ENCODE results near the gene COL15A1.

COL15A1 gene

DNA sequence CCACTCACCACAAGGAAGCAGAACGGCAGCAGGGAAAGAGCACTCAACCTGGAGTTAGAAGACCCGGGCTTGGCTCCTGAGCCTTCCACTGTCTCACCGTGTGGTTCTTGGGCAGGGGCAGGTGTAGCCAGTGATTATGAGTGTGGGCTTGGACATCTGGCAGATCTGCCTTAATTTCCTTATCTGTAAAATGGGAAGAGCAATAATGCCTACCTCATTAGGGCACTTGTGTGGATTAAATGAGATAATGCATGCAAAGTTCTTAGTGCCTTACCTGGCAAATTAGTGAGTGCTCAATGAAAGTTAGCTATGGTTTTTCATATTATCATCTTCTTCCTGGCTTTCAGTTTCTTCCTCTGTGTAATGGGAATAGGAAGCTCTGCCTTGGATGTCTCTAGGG, 28.1 kb upstream of the COL15A1 start:
- DNase-seq (ENCODE audit: insufficient read length, low spot score) (no peak), FAIRE-seq (no peak)

DNA sequence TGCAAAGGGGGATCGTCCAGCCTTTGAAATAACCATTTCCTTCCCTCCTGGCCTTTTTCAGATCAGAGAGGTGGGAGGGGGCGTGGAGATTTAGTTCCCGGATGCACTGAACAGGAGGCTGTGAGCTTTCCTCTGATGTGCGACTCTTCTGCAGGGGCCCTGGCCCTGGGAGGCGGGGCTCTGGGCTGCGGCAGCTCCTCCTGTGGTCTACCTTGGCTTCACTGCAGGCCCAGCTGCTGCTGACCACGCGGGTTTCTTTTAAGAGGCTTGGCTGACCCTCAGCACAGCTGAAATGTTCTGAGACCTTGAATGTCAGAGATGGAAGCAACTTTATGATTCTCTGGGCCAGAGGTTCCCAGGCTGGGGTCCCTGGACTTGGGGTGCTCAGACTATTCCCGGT, 27.0 kb upstream of the COL15A1 start:
- no peak for FAIRE-seq
- DNase-seq (ENCODE audit: insufficient read length, low spot score) = no peak

DNA sequence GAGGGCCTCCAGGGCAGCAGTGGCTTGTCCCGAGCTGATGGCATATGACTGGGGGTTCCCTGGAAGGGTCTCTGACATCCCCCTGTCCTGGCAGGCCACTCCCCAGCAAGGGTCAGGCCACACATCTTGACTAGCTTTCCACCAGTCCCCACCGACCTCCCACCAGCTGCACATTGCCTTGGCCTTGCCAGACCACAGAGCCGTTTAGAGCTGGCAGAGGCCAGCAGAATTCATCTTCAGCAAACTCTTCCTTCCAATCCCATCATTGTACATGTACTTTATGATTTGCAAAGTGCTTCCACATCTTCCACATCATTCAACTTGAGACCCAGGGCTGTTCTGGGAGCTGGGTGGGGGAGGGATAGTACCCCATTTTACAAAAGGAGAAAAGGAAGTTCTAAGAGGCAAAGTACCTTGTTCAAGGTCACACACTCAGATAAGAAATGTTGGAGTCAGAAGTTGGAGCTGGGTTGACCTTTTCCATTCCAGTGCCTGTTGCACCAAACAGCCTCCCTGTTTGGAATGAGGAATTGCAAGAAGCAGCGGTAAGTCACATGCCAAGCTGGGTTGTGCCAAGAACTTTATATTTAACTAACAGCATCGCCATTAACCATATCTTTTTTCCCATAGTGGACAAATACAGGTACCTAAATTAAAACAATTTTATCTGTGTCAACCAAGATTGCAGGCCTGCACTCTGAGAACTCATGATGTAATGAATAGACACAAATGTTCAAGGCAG, 25.8 kb upstream of the COL15A1 start:
- DNase-seq (ENCODE audit: insufficient read length, low spot score) = no peak
- no peak for FAIRE-seq

DNA sequence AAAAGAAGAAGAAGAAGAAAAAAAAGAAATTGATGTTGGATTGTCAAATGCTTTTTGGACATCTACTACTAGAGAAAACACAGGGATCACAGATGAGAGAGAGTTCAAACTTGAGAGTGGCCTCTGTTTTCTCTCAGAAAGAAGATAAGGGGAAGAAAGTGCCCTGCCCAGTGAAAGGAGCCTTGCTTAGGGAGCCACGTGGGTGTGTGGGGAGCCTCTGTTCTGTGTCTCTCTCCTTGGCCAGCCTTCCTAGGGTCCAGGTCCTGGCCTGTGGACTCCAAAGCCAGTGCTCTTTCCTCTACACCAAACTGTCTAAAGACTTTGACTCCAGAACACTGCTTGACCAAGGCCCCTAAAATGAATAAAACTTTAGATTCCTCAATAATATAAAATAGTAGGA, 22.0 kb upstream of the COL15A1 start:
- FAIRE-seq = no peak
- no peak for DNase-seq (ENCODE audit: insufficient read length, low spot score)

DNA sequence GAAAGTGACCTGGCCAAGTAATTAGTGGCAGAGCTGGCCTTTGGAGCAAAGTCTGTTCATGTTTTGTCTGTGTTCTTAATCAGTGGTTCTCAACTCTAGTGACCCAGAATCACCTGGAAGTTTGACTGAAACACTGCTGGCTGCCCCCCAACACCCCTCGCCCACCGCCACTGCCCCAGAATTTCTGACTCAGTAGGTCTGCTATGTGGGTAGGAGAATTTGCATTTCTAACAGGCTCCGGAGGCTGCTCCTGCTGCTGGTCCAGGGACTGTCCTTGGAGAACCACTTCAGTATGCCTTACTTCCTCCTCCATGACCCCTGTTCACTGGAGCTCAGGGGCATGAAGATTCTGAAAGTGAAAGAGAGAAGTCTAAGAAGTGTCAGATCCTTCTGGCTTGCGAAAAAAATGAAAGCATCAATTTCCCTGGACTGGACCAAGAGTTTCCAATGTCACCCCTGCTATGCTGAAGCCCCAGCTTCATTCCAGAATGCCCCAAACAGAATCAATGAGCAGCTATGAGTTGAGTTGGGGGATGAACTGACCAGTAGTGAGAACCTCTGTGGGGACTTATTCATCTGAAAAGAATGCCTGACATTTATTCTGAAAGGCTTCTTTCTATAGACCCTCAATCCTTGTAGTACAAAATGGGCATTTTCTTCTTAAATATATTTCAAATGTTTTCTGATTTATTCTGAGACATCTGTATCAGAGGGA, 20.8 kb upstream of the COL15A1 start:
- DNase-seq (ENCODE audit: insufficient read length, low spot score) (no peak), FAIRE-seq (no peak)

DNA sequence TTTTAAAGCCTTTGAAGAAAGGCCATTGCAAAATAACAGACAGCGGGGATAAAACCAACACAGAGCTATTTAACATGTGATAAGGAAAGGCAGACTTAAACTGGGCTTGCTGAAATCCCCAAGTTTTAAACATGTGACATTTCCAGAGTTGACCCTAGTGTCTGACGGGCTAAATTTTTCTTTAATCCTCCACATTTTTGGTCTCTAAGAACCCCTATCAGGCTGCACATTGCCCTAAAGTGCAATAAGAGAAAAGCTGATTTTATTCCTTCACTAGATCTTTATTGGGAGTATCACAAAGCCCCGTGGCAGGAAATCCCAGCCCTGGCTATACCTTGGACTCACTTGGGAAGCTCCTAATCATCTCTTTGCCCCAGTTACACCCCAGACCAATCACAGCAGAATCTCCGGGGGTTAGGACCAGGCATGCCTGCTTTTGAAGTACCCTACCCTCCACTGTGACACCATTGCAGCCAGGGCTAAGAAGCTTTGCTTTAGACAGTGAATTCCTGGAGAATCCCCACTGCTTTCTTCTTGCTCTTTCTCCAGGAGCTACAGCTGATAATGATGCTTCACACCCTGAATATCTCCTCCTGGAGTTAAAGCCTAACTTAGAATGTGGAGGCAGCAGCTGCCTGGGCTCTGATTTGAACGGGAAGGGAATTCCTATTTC, 20.1 kb upstream of the COL15A1 start:
- no peak for FAIRE-seq

DNA sequence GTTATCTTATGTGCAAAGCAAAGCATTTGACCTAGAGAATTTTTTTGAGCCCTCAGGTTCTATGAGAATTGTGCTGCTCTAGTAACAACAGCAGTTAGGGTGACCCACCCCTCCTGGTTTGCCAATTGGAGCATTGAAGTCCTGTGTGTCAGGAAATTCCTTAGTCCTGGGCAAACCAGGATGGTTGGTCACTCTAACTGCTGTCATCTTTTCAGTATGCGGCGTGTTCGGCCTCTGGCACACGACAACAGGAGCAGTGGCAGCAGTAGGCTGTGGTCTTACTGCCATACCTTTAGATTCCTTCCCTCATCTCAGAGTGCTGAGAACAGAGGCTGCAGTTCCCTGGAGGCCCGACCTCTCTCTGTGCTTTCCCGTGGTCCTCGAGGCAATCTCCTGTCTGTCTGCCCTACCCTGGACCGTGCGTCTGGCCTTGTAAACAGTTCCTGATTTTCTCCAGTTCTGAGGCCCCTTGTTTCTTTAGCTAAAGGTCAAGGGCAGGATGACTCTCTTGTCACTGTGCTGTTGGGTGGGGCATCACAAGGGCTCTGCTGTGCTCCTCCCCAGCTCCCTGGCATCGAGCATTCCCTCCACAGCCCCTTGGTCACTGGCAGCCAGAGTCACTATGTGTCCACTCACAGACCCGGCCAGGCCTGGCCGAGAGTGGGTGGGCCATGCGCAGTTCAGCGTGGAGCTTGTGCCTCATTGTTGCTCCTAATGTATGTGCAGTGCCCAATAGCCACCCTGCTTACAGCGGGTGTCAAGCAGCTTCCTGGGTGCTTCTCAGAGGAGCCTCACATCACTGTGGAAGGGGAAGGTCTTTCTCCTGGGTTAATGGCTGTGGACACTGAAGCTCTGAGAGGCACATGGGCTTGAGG, 18.5 kb upstream of the COL15A1 start:
- FAIRE-seq (no peak), DNase-seq (ENCODE audit: insufficient read length, low spot score) (no peak)

More for the DNA sequence above, 20.1 kb upstream of the COL15A1 start:
- DNase-seq (ENCODE audit: insufficient read length, low spot score) = no peak

DNA sequence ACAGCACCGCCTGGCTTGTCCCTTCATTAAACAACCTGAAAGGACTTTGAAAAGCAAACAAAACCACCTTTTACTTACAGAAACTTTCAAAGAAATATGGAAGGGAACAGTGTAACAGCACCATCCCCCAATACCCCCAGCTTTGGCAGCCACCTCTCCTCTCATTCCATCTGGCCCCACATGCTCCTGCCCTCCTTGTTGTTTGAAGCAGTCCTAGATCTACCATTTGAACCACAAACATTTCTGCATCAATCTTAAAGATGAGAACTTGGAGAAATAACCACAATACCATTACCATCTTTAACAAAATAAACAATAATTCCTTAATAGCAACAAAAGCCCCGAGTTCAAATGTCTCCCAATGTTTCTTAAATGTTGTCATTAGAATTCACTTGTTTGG, 17.8 kb upstream of the COL15A1 start:
- DNase-seq (ENCODE audit: insufficient read length, low spot score) (no peak), FAIRE-seq (no peak)

DNA sequence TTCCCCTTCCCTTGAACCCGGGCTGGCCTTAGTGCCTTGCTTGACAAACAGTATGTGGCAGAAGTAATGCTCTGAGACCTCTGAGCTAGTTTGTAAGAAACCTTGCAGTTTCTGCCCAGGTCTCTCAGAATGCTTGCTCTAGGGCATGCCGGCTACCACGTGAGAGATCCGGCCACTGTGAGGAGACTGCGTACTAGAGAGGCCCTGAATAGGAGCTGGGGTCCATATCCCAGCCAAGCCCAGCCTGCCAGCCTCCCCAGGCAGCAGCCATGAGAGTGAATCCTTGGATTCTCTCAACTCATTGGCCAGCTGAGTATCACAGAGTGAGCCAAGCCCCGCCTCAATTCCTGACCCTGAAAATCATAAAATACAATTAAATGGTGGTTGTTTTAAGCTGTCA, 16.0 kb upstream of the COL15A1 start:
- no peak for FAIRE-seq
- DNase-seq (ENCODE audit: insufficient read length, low spot score) = no peak

DNA sequence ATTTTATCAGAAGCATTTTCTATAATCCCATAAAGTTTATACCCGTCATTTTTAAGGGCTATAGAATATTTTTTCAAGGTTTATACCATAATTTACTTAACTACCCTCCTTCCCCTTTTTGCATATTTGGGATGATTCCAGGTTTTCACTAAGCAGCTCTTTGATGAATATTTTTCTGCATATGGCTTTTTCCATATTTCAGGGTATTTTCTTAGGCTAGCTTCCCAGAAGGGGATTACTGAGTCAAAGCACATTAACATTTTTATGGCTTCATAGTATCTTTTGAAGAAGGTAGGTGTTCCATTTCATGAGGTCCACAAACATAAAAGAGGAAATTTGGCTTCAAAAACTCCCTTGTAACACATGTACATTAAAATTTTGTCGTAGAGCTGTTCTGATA, 14.6 kb upstream of the COL15A1 start:
- FAIRE-seq = no peak
- no peak for DNase-seq (ENCODE audit: insufficient read length, low spot score)

DNA sequence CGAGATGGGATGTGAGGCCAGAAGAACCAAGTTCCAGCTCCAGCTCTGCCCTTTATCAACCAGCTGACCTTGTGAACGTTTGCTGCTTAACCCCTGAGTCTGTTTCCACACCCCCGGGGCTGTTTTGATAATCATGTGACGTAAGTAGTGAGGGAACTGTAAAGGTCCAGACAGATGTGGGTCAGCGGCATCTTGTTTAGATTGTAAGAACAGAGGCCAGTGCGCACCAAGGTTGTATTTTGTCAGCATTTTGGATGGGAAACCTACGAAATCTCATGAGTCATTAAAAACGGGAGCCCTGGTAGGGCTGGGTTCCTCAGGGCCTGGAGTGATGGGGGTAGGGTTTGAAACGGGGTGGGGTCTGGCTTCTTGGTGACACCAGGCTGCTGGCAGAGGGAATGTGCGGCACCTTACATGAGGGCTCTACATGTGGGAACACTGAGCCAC, 13.8 kb upstream of the COL15A1 start:
- FAIRE-seq = no peak
- no peak for DNase-seq (ENCODE audit: insufficient read length, low spot score)

DNA sequence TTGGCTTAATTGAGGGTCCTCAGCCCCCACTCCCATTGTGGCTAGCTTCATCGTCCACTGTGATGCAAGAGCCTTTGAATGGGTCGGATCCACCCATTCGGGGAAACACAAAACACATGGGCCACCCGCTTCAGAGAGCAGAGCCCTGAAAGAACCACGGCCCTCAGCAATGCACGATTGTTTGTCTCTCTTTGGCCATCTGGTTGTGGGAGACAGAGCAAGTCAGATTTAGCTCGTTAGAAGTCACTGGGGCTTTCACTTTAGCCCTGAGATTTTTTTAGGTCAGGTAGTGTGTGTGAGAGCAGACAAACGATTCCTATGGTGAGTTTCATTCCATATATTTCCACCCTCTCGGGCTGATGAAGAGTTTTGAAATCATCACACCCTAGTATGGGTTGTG, 12.9 kb upstream of the COL15A1 start:
- DNase-seq (ENCODE audit: insufficient read length, low spot score) = no peak
- no peak for FAIRE-seq

DNA sequence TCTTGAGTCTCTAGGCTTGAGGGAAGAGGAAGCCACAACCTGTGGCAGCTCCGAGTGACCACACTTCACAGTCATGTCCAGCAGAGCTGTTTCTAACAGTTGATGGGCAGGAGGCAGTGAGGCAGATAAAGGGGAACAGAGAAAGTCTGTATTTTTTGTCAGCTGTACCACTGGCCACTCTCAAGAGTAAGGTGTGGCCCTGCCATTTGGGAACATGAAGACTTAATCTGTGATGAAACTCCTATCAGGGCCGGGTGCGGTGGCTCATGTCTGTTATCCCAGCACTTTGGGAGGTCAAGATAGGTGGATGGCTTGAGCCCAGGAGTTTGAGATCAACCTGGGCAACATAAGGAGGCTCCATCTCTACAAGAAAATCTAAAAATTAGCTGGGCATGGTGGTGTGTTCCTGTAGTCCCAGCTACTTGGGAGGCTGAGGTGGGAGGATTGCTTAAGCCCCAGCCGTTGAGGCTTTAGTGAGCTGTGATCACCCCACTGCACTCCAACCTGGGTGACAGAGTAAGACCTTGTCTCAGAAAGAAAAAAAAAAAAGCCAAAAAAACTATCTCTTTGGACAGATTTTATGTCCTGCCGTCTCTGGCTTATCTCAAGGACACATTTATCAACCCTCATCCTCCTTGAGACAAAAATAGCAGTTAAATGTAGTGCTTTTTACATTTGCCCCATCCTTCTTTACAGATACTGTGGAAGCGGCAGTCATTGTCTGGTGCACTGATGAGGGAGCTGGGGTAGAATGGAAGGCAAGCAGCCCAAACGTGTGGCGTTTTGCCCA, 11.9 kb upstream of the COL15A1 start:
- DNase-seq (ENCODE audit: insufficient read length, low spot score) (no peak), FAIRE-seq (no peak)

DNA sequence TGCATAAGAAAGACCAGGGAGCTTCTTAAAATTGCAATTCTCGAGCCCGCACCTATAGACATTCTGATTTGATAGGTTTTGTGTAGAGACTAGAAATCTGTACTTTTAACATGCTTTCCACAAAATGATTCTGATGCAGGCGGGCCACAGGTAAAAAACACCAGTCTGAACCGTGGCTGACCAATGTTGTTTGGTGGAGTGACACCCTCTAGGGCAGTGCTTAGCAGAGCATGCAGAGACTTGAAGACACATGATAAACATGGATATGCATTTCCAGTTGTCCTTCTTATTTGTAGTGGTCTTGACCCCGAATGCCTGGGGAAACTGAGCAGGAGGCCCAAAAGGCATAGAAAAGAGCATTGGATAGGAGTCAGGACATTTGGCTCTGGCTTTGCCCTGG, 10.5 kb upstream of the COL15A1 start:
- FAIRE-seq = no peak
- DNase-seq (ENCODE audit: insufficient read length, low spot score) = no peak

DNA sequence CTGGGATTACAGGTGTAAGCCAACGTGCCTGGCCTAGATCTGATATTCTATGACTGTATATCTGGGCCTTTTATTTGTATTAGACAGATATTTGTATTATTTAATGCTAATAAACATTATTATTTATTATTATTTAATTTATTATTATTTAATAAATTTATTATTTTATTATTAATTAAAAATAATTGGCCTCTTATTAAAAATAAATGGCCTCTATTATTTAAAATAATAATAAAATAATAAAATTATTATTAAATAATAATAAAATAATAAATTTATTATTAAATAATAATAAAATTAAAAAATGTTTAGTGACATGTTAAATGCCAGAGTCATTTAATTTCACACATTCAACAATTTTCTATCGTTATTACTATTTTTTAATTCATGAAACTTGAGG, 9.8 kb upstream of the COL15A1 start:
- FAIRE-seq (no peak), DNase-seq (ENCODE audit: insufficient read length, low spot score) (no peak)

DNA sequence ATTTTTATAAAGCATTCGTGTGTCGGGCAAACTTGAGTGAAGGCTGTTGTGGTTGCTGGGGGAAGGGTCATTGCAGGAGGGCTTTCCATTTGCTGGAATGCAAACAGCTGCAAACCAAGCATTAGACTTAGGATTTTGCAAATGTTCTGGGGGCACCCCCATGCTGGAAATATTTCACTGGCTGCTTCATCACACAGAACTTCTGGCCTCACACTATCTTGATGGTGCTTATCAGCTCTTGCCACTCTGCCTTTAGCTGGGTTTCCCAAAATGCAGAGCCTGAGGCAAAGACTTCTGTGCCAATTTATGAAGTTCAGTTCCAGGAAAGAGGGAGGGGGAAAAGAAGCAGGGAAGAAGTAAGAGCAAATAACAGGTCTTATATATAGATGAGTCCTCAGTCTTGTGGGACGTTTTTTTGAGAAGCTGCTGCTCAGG, 8.6 kb upstream of the COL15A1 start:
- FAIRE-seq (no peak), DNase-seq (ENCODE audit: insufficient read length, low spot score) (no peak)

DNA sequence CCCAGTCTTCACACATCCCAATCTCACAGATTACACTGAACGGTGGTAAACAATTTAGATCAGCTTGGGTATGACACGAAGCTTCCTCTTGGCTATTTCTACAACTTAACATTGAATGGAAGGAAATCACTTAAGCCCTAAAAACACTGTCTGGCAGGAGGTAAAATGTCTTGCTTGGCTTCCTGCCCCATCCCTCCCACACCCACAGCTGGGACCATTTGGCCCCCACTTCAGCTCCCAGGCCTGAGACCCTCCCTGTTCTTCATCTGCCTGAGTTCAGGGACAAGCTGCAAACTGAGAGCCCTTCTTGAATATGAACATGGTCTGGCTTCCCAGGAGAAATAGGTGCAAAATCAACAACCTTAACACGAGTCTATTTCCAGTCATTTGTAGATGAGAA, 3.4 kb upstream of the COL15A1 start:
- FAIRE-seq = no peak
- no peak for DNase-seq (ENCODE audit: insufficient read length, low spot score)

DNA sequence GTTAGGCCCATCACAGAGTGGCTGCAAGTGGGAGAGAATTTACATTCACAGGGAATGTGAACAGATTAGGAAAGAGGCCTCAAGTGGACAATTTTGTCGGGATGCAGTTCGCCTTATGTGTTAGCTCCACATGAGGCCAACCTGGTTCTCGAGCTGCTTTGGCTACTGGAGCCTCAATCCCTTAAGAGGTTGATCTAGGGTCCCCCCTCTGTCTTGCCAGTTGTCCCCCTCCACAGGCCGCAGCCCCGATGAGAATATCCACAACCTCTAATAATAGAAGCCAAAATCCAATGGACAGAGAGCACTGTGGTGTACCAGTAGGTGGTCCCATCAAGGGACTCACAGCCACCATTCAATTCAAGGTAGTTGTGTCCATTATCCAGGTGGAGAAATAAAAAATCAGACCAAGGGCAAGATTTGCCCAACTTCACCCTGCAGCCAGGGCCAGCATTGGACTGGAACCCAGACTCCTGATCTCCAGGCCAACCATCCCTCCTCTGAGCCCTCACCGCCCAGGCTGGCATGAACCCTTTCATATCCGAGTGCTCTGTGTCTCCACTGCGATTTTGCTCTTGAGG, 1.7 kb upstream of the COL15A1 start:
- FAIRE-seq (no peak), DNase-seq (ENCODE audit: insufficient read length, low spot score) (no peak)

DNA sequence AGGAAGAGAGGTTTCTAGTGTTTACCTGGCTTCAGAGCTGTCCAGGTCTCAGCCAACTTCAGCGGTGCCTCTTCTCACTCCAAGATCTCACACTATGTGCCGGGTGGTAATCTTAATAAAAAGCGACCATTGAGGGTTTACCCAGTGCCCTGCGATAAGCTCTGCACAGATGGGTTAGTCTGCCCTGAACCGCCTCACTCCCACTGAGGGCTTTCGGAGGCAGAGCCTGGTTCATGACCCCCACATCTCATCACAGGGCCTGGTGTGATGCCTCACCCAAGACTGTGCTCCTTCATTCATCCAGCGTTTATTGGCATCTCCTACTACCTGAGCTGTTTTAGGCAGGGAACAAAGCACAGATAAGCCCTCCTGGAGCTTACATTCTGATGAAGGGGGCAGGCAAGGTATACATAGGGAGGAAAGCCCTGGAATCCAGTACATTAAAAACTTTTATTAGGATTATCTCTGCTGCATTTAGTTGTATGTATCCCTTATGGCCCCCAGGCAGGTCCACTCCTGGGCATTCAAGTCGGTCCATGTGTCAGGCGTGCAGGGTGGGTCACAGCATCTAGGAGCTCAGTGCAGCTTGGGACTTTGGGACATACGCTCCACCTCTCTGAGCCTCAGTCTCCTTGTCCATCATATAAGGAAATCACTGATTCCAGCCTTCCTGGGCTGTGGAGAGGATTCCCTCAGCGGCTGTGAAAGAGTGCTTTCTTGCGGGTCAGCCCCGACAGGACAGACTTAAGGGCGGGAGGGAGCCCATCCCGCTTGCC, 613 bp upstream of the COL15A1 start:
- no peak for FAIRE-seq
- DNase-seq (ENCODE audit: insufficient read length, low spot score) = no peak

Data from HTR-8/SVneo (cell line).